DND-41 (cell line): ENCODE results near the gene RFX2.

Experiments used
- ATAC-seq: fragments of 200-7000 bp; cut with Tn5 transposase; 3 replicates; pipeline ENCODE4 v1.9.1; 2021; ENCODE audit warnings: low read depth; ENCODE audit not compliant: insufficient read depth
- DNase-seq: peaks from one replicate; pipeline ENCODE4 v3.0.0-alpha.2; 2020
- H2AFZ ChIP-seq: 2 replicates; pipeline ENCODE4 v1.6.0; 2012; ENCODE audit warnings: low read depth, low read length
- H3K27ac ChIP-seq: 2 replicates; pipeline ENCODE4 v1.5.1; 2012; ENCODE audit warnings: low read length, inconsistent platforms
- H3K27me3 ChIP-seq: fragments of 200-600 bp; sonication (generic); 2 replicates; pipeline ENCODE4 v1.6.0; 2012; ENCODE audit warnings: low read length, mild to moderate bottlenecking, inconsistent platforms; ENCODE audit not compliant: insufficient read depth, poor library complexity
- H3K36me3 ChIP-seq: 2 replicates; pipeline ENCODE4 v1.5.1; 2012; ENCODE audit warnings: low read length, inconsistent platforms; ENCODE audit not compliant: insufficient read depth
- H3K4me1 ChIP-seq: 2 replicates; pipeline ENCODE4 v1.5.1; 2012; ENCODE audit warnings: mild to moderate bottlenecking, low read length; ENCODE audit not compliant: insufficient read depth
- H3K4me2 ChIP-seq: 2 replicates; pipeline ENCODE4 v1.6.0; 2012; ENCODE audit warnings: mild to moderate bottlenecking, moderate library complexity, low read length, inconsistent platforms; ENCODE audit not compliant: insufficient read depth
- H3K4me3 ChIP-seq, 2 experiments: fragments of 200-600 bp in 1 of 2; shearing (Covaris generic) in 1 of 2; 2 replicates each; pipeline ENCODE4 v1.5.1; 2012 to 2016; ENCODE audit warnings: inconsistent platforms in 2 of 2, low read length in 2 of 2, mild to moderate bottlenecking in 2 of 2, low read depth in 1 of 2, moderate library complexity in 1 of 2
- H3K79me2 ChIP-seq: 2 replicates; pipeline ENCODE4 v1.6.0; 2012; ENCODE audit warnings: low read length, inconsistent platforms; ENCODE audit not compliant: insufficient read depth
- H3K9ac ChIP-seq: 2 replicates; pipeline ENCODE4 v1.6.0; 2012; ENCODE audit warnings: low read depth, mild to moderate bottlenecking, inconsistent platforms, low read length, moderate library complexity
- H3K9me3 ChIP-seq: 2 replicates; pipeline ENCODE4 v1.5.1; 2012; ENCODE audit warnings: low read length, moderate library complexity, mild to moderate bottlenecking, inconsistent platforms; ENCODE audit not compliant: insufficient read depth, severe bottlenecking
- H4K20me1 ChIP-seq: 2 replicates; pipeline ENCODE4 v1.6.0; 2012; ENCODE audit warnings: low read length; ENCODE audit not compliant: insufficient read depth
- CTCF ChIP-seq: IDR thresholded peaks from 2 replicates; pipeline ENCODE4 v1.5.1; 2012; ENCODE audit warnings: borderline replicate concordance, low read length, moderate library complexity, mild to moderate bottlenecking; ENCODE audit not compliant: poor library complexity, severe bottlenecking; ENCODE audit errors: extremely low read depth
- EZH2 ChIP-seq: IDR thresholded peaks from 3 replicates; pipeline ENCODE4 v1.6.1; 2012; ENCODE audit warnings: borderline replicate concordance, low read depth, mild to moderate bottlenecking, moderate library complexity, low read length, inconsistent platforms; ENCODE audit not compliant: severe bottlenecking

The RFX2 gene

DNA sequence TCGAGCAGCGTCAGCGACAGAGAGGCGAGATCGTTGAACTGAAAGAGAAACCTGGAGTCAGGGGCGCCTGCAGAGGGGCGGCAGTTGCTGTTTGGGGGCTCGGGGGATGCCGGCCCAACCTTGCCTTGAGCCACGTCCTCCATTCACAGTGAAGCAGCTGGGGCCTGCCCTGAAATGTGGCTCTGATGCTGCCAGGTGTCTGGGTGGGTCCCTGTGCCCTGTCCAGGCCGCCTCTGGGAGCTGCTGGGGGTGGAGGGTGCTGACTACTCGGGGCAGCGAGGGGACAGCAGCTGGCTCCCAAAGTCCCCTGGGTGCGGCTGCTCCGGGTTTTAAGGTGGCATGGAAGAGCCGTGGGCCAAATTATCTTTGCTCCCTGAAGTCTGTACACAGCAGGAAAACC lies 114.7 kb downstream of the RFX2 start:
- H2AFZ ChIP-seq = no peak overlapping the region
- TF ChIP-seq CTCF (no peak), EZH2 (no peak)
- H3K9ac ChIP-seq = no peak overlapping the region
- no peaks in the 10 kb centered on the region for H3K9me3 ChIP-seq
- no peaks in the 10 kb centered on the region for H3K79me2 ChIP-seq
- 0 out of 2 replicates have a peak, but pooled peaks cover 2% of the 10 kb centered on the region for H3K36me3 ChIP-seq
- no peak overlapping the region for H3K4me3 ChIP-seq
- no peaks in the 10 kb centered on the region for H3K4me1 ChIP-seq
- H3K27me3 ChIP-seq = no peaks in the 10 kb centered on the region
- H3K4me2 ChIP-seq = no peak overlapping the region
- no peak for ATAC-seq
- no peak for DNase-seq
- no peaks in the 10 kb centered on the region for H4K20me1 ChIP-seq
- H3K27ac ChIP-seq = no peak overlapping the region

DNA sequence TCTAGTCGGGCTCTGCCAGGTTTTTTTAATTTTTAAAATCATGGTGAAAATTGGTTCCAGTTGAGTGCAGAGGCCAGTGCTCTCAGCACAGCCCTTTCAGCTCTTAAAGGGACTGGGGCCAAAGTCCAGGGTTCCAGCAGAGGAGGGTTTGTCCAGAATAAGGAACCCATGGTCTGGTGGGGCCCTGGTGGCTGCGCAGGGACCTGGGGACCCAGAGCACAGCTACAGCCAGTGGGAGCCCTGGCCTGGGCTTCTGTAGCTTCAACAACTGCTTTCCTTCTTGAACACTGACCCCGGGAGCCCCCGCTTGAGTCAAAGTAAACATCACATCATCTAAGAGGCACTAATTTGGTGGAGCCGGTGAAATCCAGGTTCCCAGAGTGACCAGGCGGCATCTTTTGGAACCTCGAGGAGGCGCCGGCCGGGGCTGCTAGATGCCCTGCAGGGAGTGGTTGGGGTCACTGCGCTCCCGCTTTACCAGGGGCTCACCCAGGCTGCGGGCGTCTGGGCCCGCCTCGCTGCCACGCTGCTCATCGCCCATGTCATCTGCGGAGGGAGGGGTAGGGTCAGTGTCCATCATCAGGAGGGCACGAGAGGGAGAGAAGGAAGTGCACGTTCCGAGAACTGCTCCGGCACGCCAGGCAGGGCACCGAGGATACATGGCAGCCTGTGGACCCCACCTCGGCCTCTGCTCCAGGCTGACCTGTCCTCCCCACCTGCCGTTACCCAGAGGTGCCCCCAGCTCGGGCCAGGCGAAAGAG lies 115.7 kb downstream of the RFX2 start:
- no peak overlapping the region for H3K4me3 ChIP-seq
- no peaks in the 10 kb centered on the region for H4K20me1 ChIP-seq
- H3K9me3 ChIP-seq = no peaks in the 10 kb centered on the region
- ATAC-seq = no peak
- no peaks in the 10 kb centered on the region for H3K27me3 ChIP-seq
- H3K27ac ChIP-seq = no peak overlapping the region
- no peak overlapping the region for H3K9ac ChIP-seq
- no peaks in the 10 kb centered on the region for H3K4me1 ChIP-seq
- H3K4me2 ChIP-seq = no peak overlapping the region
- no peaks in the 10 kb centered on the region for H3K79me2 ChIP-seq
- H2AFZ ChIP-seq = no peak overlapping the region
- TF ChIP-seq CTCF (no peak), EZH2 (no peak)
- DNase-seq = no peak
- H3K36me3 ChIP-seq = no peaks in the 10 kb centered on the region

- Histone ChIP-seq H3K9ac (no peak overlapping the region), H4K20me1 (no peaks in the 10 kb centered on the region), H3K36me3 (no peaks in the 10 kb centered on the region), H3K4me1 (no peaks in the 10 kb centered on the region), H3K4me2 (no peak overlapping the region), H2AFZ (no peak overlapping the region), H3K9me3 (no peaks in the 10 kb centered on the region), H3K27me3 (no peaks in the 10 kb centered on the region), H3K79me2 (no peaks in the 10 kb centered on the region), H3K27ac (no peak overlapping the region), H3K4me3 (no peak overlapping the region)
- no peak for TF ChIP-seq CTCF
- no peak for TF ChIP-seq EZH2
- DNase-seq (no peak), ATAC-seq (no peak)
Observed at GRCh38 chr19:5993648-5994358, 116.5 kb downstream of the RFX2 start.
